H1 (cell line): ENCODE results near the gene DYNC1I2. TPM values are rescaled to one million over a fixed set of nuclear protein-coding genes. Genes with fewer than 3 reads are reported as not detected.

ENCODE experiments used
- CTCF ChIA-PET: fragments of 300-600 bp; sonication (Branson Sonifier 250); formaldehyde crosslinking; loops from one replicate; lab custom pipeline; 2021; ENCODE audit not compliant: partially characterized antibody; lab: Charles Lee
- POLR2A ChIA-PET: fragments of 300-600 bp; sonication (Branson Sonifier 250); formaldehyde crosslinking; loops from one replicate; lab custom pipeline; 2021; ENCODE audit warnings: inconsistent platforms; ENCODE audit not compliant: partially characterized antibody; lab: Charles Lee
- DNase-seq, 2 experiments: peaks; one replicate each; pipeline versions ENCODE4 v3.0.0 to v3.0.0-alpha.2; 2010 to 2022; ENCODE audit warnings: low spot score in 2 of 2, low read depth in 1 of 2, mixed read lengths in 1 of 2
- FAIRE-seq: peaks from 2 replicates; lab custom pipeline; 2011; peaks lifted over from hg19 to GRCh38; lab: Jason Lieb, UNC
- H2AFZ ChIP-seq: 2 replicates; pipeline ENCODE4 v1.8.1; 2012; ENCODE audit warnings: low read length, inconsistent platforms
- H2AK5ac ChIP-seq: 2 replicates; pipeline ENCODE4 v1.6.1; 2013; ENCODE audit warnings: low read depth, low read length
- H2BK120ac ChIP-seq: replicated peaks from 2 replicates; pipeline ENCODE3; 2013; ENCODE audit warnings: low read depth, low read length, inconsistent platforms
- H2BK12ac ChIP-seq: 2 replicates; pipeline ENCODE4 v1.6.1; 2013; ENCODE audit warnings: low read depth, low read length
- H2BK15ac ChIP-seq: 2 replicates; pipeline ENCODE4 v1.6.1; 2013; ENCODE audit warnings: low read length
- H2BK20ac ChIP-seq: 2 replicates; pipeline ENCODE4 v1.6.1; 2013; ENCODE audit warnings: low read length
- H2BK5ac ChIP-seq: 2 replicates; pipeline ENCODE4 v1.6.1; 2013; ENCODE audit warnings: low read depth, low read length
- H3K14ac ChIP-seq: 2 replicates; pipeline ENCODE4 v1.6.1; 2013; ENCODE audit warnings: inconsistent platforms; ENCODE audit not compliant: insufficient read length
- H3K18ac ChIP-seq: 2 replicates; pipeline ENCODE4 v1.6.1; 2013; ENCODE audit warnings: low read length; ENCODE audit errors: extremely low read depth
- H3K23ac ChIP-seq: 2 replicates; pipeline ENCODE4 v1.6.1; 2013; ENCODE audit warnings: inconsistent platforms; ENCODE audit not compliant: insufficient read length
- H3K23me2 ChIP-seq: 2 replicates; pipeline ENCODE4 v1.6.1; 2013; ENCODE audit warnings: low read depth, low read length
- H3K27ac ChIP-seq: 2 replicates; pipeline ENCODE4 v1.6.1; 2011; ENCODE audit warnings: low read depth, low read length, inconsistent platforms
- H3K27me3 ChIP-seq, 4 experiments: replicated peaks in 1 of 4; 1 replicate in 1 of 4; 2 replicates in 3 of 4; pipeline versions ENCODE4 v1.6.1 to v1.8.1; 2011 to 2013; ENCODE audit warnings: low read length in 3 of 4, mild to moderate bottlenecking in 3 of 4, inconsistent platforms in 2 of 4, mixed read lengths in 2 of 4, moderate library complexity in 1 of 4; ENCODE audit not compliant: control insufficient read depth in 3 of 4, insufficient read depth in 3 of 4; ENCODE audit errors: extremely low read depth in 1 of 4
- H3K36me3 ChIP-seq, 4 experiments: 2 replicates each; pipeline versions ENCODE4 v1.6.1 to v1.8.1; 2011 to 2013; ENCODE audit warnings: mild to moderate bottlenecking in 4 of 4, low read length in 3 of 4, moderate library complexity in 2 of 4, control low read depth in 1 of 4, inconsistent platforms in 1 of 4; ENCODE audit not compliant: insufficient read depth in 4 of 4, control insufficient read depth in 2 of 4
- H3K4ac ChIP-seq: replicated peaks from 2 replicates; pipeline ENCODE3; 2013; ENCODE audit warnings: low read length, low read depth, mixed read lengths, inconsistent platforms; ENCODE audit not compliant: insufficient read length
- H3K4me1 ChIP-seq, 4 experiments: replicated peaks in 1 of 4; 1 replicate in 1 of 4; 2 replicates in 3 of 4; pipeline versions ENCODE4 v1.6.1 to v1.8.1; 2011 to 2013; ENCODE audit warnings: low read length in 3 of 4, inconsistent platforms in 2 of 4, mixed read lengths in 1 of 4; ENCODE audit not compliant: insufficient read depth in 4 of 4, control insufficient read depth in 3 of 4
- H3K4me2 ChIP-seq, 2 experiments: 2 replicates each; pipeline versions ENCODE4 v1.6.1 to v1.8.1; 2011 to 2013; ENCODE audit warnings: low read depth in 2 of 2, low read length in 2 of 2, control low read depth in 1 of 2, inconsistent platforms in 1 of 2, mild to moderate bottlenecking in 1 of 2; ENCODE audit not compliant: insufficient read depth in 1 of 2
- H3K4me3 ChIP-seq, 4 experiments: fragments of 200-600, 300-600 bp in 1 of 4; sonication (generic), shearing (Covaris generic), sonication (Bioruptor Twin) in 1 of 4; 2 replicates each; pipeline versions ENCODE4 v1.5.1 to v1.8.1; 2011 to 2016; ENCODE audit warnings: low read length in 4 of 4, low read depth in 3 of 4, control low read depth in 2 of 4, inconsistent platforms in 2 of 4, mild to moderate bottlenecking in 2 of 4, mixed read lengths in 1 of 4, moderate library complexity in 1 of 4; ENCODE audit not compliant: insufficient read depth in 2 of 4; ENCODE audit errors: extremely low read depth in 1 of 4
- H3K56ac ChIP-seq: replicated peaks from 2 replicates; pipeline ENCODE3; 2013; ENCODE audit warnings: low read depth, mild to moderate bottlenecking, mixed read lengths, low read length, inconsistent platforms; ENCODE audit not compliant: insufficient read length
- H3K79me1 ChIP-seq: 2 replicates; pipeline ENCODE4 v1.6.1; 2013; ENCODE audit warnings: low read depth, low read length, control low read depth
- H3K79me2 ChIP-seq, 2 experiments: 2 replicates each; pipeline versions ENCODE4 v1.6.1 to v1.8.1; 2012 to 2013; ENCODE audit warnings: low read length in 2 of 2, mild to moderate bottlenecking in 2 of 2, inconsistent platforms in 1 of 2; ENCODE audit not compliant: insufficient read depth in 2 of 2, control insufficient read depth in 1 of 2
- H3K9ac ChIP-seq, 4 experiments: replicated peaks in 1 of 4; 1 replicate in 1 of 4; 2 replicates in 3 of 4; pipeline versions ENCODE4 v1.6.1 to v1.8.1; 2011 to 2013; ENCODE audit warnings: low read depth in 3 of 4, low read length in 3 of 4, control low read depth in 2 of 4, mild to moderate bottlenecking in 2 of 4, moderate library complexity in 2 of 4, inconsistent platforms in 1 of 4; ENCODE audit errors: extremely low read depth in 1 of 4
- H3K9me3 ChIP-seq, 2 experiments: 2 replicates each; pipeline versions ENCODE4 v1.6.1 to v1.8.1; 2012 to 2013; ENCODE audit warnings: mild to moderate bottlenecking in 2 of 2, moderate library complexity in 2 of 2, control low read depth in 1 of 2, inconsistent platforms in 1 of 2, low read depth in 1 of 2, low read length in 1 of 2, mixed read lengths in 1 of 2; ENCODE audit not compliant: insufficient read depth in 2 of 2
- H4K20me1 ChIP-seq, 2 experiments: replicated peaks in 1 of 2; 2 replicates each; pipeline versions ENCODE3 to v1.8.1; 2011 to 2013; ENCODE audit warnings: inconsistent platforms in 2 of 2, low read length in 2 of 2, mild to moderate bottlenecking in 1 of 2; ENCODE audit not compliant: insufficient read depth in 2 of 2, control insufficient read depth in 1 of 2
- H4K5ac ChIP-seq: 2 replicates; pipeline ENCODE4 v1.6.1; 2013; ENCODE audit warnings: low read length, low read depth, mixed read lengths, inconsistent platforms; ENCODE audit not compliant: insufficient read length
- H4K8ac ChIP-seq: 2 replicates; pipeline ENCODE4 v1.8.0; 2013; ENCODE audit warnings: mild to moderate bottlenecking, moderate library complexity, low read length, inconsistent platforms; ENCODE audit not compliant: insufficient read depth; ENCODE audit errors: extremely low read depth
- H4K91ac ChIP-seq: replicated peaks from 2 replicates; pipeline ENCODE3; 2013; ENCODE audit warnings: low read length, mixed read lengths, inconsistent platforms; ENCODE audit not compliant: insufficient read length
- ATF3 ChIP-seq: IDR thresholded peaks from 2 replicates; pipeline ENCODE4 v1.6.1; 2011; ENCODE audit warnings: low read depth, mild to moderate bottlenecking, low read length; ENCODE audit not compliant: insufficient read depth
- CREB1 ChIP-seq: IDR thresholded peaks from 2 replicates; pipeline ENCODE4 v1.6.1; 2012; ENCODE audit warnings: inconsistent platforms
- GTF2F1 ChIP-seq: IDR thresholded peaks from 2 replicates; pipeline ENCODE4 v1.6.1; 2012; ENCODE audit warnings: low read depth, low read length, improper control_type of control experiment, borderline replicate concordance
- KDM1A ChIP-seq: fragments of 200-600, 300-600 bp; sonication (generic); IDR thresholded peaks from 2 replicates; pipeline ENCODE4 v1.7.1; 2016; ENCODE audit warnings: mild to moderate bottlenecking, low read length, borderline replicate concordance
- POLR2A ChIP-seq, 2 experiments: IDR thresholded peaks; 1 replicate in 1 of 2; 2 replicates in 1 of 2; pipeline ENCODE4 v1.6.1; 2011; ENCODE audit warnings: low read depth in 2 of 2, low read length in 2 of 2, mild to moderate bottlenecking in 2 of 2; ENCODE audit errors: control extremely low read depth in 1 of 2
- RAD21 ChIP-seq, 2 experiments: IDR thresholded peaks in 1 of 2; conservative IDR thresholded peaks in 1 of 2; 2 replicates each; pipeline ENCODE4 v1.6.1; 2011; ENCODE audit warnings: low read depth in 2 of 2, low read length in 2 of 2, improper control_type of control experiment in 1 of 2, inconsistent platforms in 1 of 2, mild to moderate bottlenecking in 1 of 2, moderate library complexity in 1 of 2
- RXRA ChIP-seq: IDR thresholded peaks from 2 replicates; pipeline ENCODE4 v1.6.1; 2011; ENCODE audit warnings: low read depth, mild to moderate bottlenecking, low read length, moderate library complexity; ENCODE audit not compliant: insufficient read depth
- SP2 ChIP-seq: IDR thresholded peaks from 2 replicates; pipeline ENCODE4 v1.6.1; 2012; ENCODE audit warnings: mild to moderate bottlenecking, low read length, inconsistent platforms
- TAF7 ChIP-seq: optimal IDR thresholded peaks from 2 replicates; pipeline ENCODE3; 2011; ENCODE audit warnings: low read depth, mild to moderate bottlenecking, inconsistent platforms, low read length, moderate library complexity, borderline replicate concordance
- TBP ChIP-seq: IDR thresholded peaks from 2 replicates; pipeline ENCODE4 v1.6.1; 2011; ENCODE audit warnings: low read depth, low read length, improper control_type of control experiment
- TEAD4 ChIP-seq: IDR thresholded peaks from 2 replicates; pipeline ENCODE4 v1.6.1; 2012; ENCODE audit warnings: low read depth, low read length, inconsistent platforms, mixed read lengths
- USF2 ChIP-seq: IDR thresholded peaks from 2 replicates; pipeline ENCODE4 v1.6.1; 2011; ENCODE audit warnings: low read length, improper control_type of control experiment
- YY1 ChIP-seq: IDR thresholded peaks from 2 replicates; pipeline ENCODE4 v1.6.1; 2011; ENCODE audit warnings: low read depth, mild to moderate bottlenecking, low read length
- ZNF274 ChIP-seq: IDR thresholded peaks from 2 replicates; pipeline ENCODE4 v1.7.0; 2012; ENCODE audit warnings: low read length, borderline replicate concordance; ENCODE audit errors: extremely low read depth
- polyA plus RNA-seq, 7 experiments: library from polyadenylated mRNA; depleted of rRNA in 3 of 7; stranded (reverse) in 5 of 7; unstranded in 2 of 7; fragments of >200 nt in 5 of 7; fragments of 200-250 nt in 2 of 7; gene quantifications; 1 replicate in 5 of 7; 2 replicates in 1 of 7; 4 replicates in 1 of 7; pipeline versions ENCODE4 v1.2.1 to v1.2.3, GENCODE V29; 2011 to 2013; ENCODE audit warnings: missing spikeins in 2 of 7, mixed read lengths in 2 of 7
- total RNA-seq: library from RNA; stranded (reverse); fragmentation: NEBNext Ultra II Directional; extraction: Animal tissue kit (Norgen Biotek cat#: 25700); gene quantifications from 2 replicates; pipeline ENCODE4 v1.2.1, GENCODE V29; 2021

DYNC1I2 gene
- total and polyA plus RNA-seq, 2 of the 8 experiments (the other 6 are each of a cell fraction or from before 2014, with no cell fraction given) = 67.3 to 68.1 TPM

- CTCF ChIA-PET = interaction anchor here (1.7 kb wide), 1 partner anchor 16 kb away, joined by 4 read pairs; no protein-coding TSS in a partner anchor
- no peak overlapping the region for H3K18ac ChIP-seq
- no peak overlapping the region for H3K27ac ChIP-seq
- peaks cover 0 to 3% (median 0%) of the 10 kb centered on the region in 4 experiments; a peak in 1 of 8 replicates for H3K36me3 ChIP-seq
- H3K4me3 ChIP-seq = no peak overlapping the region
- H3K23ac ChIP-seq = no peak overlapping the region
- no peaks in the 10 kb centered on the region for H3K79me2 ChIP-seq
- peaks cover 12% of the 10 kb centered on the region in 2 experiments; a peak in 2 of 4 replicates for H3K9me3 ChIP-seq
- POLR2A ChIA-PET = no interaction called here
- H3K27me3 ChIP-seq = no peaks in the 10 kb centered on the region
- H3K14ac ChIP-seq = no peak overlapping the region
- H3K4me2 ChIP-seq = no peak overlapping the region
- H3K9ac ChIP-seq = no peak overlapping the region
- H2BK120ac ChIP-seq = no peak overlapping the region
- no peaks in the 10 kb centered on the region for H3K4me1 ChIP-seq
- H2BK5ac ChIP-seq = no peak overlapping the region
- H3K23me2 ChIP-seq = peaks cover 2% of the 10 kb centered on the region; the same call in 1 of the 2 replicates
- no peaks in the 10 kb centered on the region for H4K20me1 ChIP-seq
- no peak overlapping the region for H2BK12ac ChIP-seq
- no peak overlapping the region for H2AFZ ChIP-seq
- H2AK5ac ChIP-seq = no peak overlapping the region
- H2BK15ac ChIP-seq = no peak overlapping the region
- H4K5ac ChIP-seq = no peak overlapping the region
- FAIRE-seq (no peak), DNase-seq (no peak)
- no peak overlapping the region for H4K8ac ChIP-seq
- no peak overlapping the region for H4K91ac ChIP-seq
- no peaks in the 10 kb centered on the region for H3K79me1 ChIP-seq
- H2BK20ac ChIP-seq = no peak overlapping the region
- H3K56ac ChIP-seq = no peak overlapping the region
- no peak overlapping the region for H3K4ac ChIP-seq
- no peak for TF ChIP-seq USF2
- no peak for TF ChIP-seq TBP
- no peak for TF ChIP-seq KDM1A
- TF ChIP-seq ZNF274 = no peak
- no peak for TF ChIP-seq TAF7
- no peak for TF ChIP-seq YY1
- no peak for TF ChIP-seq CREB1
- TF ChIP-seq POLR2A (IDR thresholded peaks at IDR 0.05; ENCODE audit: control extremely low read depth in 1 of 2, low read depth in 2 of 2, low read length in 2 of 2) = no peak
- TF ChIP-seq RXRA = no peak
- no peak for TF ChIP-seq GTF2F1
- TF ChIP-seq SP2 = no peak
- TF ChIP-seq ATF3 = no peak
- no peak for TF ChIP-seq TEAD4
- no peak for TF ChIP-seq RAD21 (IDR thresholded peaks at IDR 0.05 in 1 of 2, conservative IDR thresholded peaks at IDR 0.05 in 1 of 2; ENCODE audit: low read depth in 2 of 2, low read length in 2 of 2)
These were observed 84.2 kb downstream of the DYNC1I2 start for GRCh38 chr2:171771463-171771862.
